Brain microvascular endothelial cell (primary cell): ENCODE results near the gene HCFC1R1.
A peak's percentile ranks its signal among the peaks of the same experiment; 100 is the strongest.

Experiments used
- DNase-seq: peaks from one replicate; pipeline ENCODE4 v3.0.0-alpha.2; 2020
- H3K27ac ChIP-seq: fragments of 250-450 bp; sonication (Bioruptor Pico); 2 replicates; pipeline ENCODE4 v1.5.1; 2020; ENCODE audit warnings: mild to moderate bottlenecking, moderate library complexity
- H3K27me3 ChIP-seq: fragments of 250-450 bp; sonication (Bioruptor Pico); replicated peaks from 2 replicates; pipeline ENCODE4 v1.5.1; 2020; ENCODE audit warnings: mild to moderate bottlenecking
- H3K36me3 ChIP-seq: fragments of 250-450 bp; sonication (Bioruptor Pico); replicated peaks from 2 replicates; pipeline ENCODE4 v1.5.1; 2020; ENCODE audit warnings: mild to moderate bottlenecking
- H3K4me3 ChIP-seq: 2 replicates; pipeline ENCODE4 v1.5.1; 2011; ENCODE audit warnings: low read depth, mild to moderate bottlenecking, control low read depth, low read length, moderate library complexity
- in situ Hi-C: cut with HindIII; loops from 2 replicates; pipeline ENCODE4 v1.10.0; 2017; ENCODE audit warnings: low sequenced_read_pairs, low pct_ligation_motif_present
- TF ChIP-seq, protein P1 (sequence below): IDR thresholded peaks from 2 replicates; pipeline ENCODE4 v1.5.1; 2011; ENCODE audit warnings: low read depth, mild to moderate bottlenecking, moderate library complexity, low read length, control low read depth, inconsistent platforms; ENCODE audit errors: missing control alignments

The HCFC1R1 gene

DNA sequence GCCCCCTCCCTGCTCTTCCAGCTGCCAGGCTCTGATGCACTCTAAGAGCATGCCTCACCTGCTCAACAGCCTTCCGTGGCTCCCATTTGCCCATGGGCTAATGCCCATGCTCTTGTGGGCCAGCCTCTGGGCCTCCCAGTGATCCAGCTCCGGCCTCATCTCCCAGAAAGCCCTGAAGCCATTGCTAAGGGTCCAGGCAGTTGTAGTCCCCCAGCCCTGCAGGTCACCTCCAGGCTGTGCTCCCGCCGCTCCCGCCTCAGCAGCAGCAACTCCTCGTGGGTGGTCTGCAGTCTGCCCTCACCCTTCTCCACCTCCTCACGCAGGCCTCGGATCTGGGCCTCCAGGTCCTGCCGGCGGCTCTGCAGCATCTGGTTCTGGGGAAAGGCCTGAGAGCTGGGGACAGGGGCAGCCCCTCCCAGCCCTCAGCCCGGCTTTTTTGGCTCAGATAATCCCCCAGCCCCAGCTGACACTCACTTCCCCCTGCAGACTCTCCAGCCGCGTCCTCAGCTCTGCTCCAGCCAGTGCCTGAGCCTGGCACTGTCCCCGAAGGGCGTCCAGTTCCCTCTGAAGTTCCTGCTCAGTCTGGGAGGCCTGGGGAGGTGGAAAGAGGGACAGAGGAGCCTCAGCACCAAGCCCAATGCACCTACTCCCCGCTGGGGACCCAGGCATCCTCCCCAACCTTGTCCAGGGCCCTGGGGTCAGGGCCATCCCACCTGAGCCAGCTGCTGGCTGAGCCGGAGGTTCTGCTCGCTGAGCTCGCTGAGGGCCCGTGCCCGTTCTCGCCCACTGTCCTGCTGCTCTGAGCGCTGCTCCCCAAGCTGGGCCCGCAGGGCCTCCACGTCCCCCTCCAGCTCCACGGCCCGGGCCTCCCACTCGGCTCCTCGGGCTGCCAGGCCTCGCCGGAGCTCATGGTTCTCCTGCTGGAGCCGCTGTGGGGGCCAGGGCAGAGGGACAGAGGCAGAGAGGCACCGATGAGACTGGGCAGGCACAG, 6.8 kb upstream of the HCFC1R1 start:
- peaks cover 47% of the 10 kb centered on the region for H3K27me3 ChIP-seq
- TF ChIP-seq, protein P1, sequence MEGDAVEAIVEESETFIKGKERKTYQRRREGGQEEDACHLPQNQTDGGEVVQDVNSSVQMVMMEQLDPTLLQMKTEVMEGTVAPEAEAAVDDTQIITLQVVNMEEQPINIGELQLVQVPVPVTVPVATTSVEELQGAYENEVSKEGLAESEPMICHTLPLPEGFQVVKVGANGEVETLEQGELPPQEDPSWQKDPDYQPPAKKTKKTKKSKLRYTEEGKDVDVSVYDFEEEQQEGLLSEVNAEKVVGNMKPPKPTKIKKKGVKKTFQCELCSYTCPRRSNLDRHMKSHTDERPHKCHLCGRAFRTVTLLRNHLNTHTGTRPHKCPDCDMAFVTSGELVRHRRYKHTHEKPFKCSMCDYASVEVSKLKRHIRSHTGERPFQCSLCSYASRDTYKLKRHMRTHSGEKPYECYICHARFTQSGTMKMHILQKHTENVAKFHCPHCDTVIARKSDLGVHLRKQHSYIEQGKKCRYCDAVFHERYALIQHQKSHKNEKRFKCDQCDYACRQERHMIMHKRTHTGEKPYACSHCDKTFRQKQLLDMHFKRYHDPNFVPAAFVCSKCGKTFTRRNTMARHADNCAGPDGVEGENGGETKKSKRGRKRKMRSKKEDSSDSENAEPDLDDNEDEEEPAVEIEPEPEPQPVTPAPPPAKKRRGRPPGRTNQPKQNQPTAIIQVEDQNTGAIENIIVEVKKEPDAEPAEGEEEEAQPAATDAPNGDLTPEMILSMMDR, result no peak
- in situ Hi-C loops, result no loop called here
- H3K36me3 ChIP-seq, result peaks cover 7% of the 10 kb centered on the region
- no peak overlapping the region for H3K27ac ChIP-seq
- no peak overlapping the region for H3K4me3 ChIP-seq
- DNase-seq, result no peak

DNA sequence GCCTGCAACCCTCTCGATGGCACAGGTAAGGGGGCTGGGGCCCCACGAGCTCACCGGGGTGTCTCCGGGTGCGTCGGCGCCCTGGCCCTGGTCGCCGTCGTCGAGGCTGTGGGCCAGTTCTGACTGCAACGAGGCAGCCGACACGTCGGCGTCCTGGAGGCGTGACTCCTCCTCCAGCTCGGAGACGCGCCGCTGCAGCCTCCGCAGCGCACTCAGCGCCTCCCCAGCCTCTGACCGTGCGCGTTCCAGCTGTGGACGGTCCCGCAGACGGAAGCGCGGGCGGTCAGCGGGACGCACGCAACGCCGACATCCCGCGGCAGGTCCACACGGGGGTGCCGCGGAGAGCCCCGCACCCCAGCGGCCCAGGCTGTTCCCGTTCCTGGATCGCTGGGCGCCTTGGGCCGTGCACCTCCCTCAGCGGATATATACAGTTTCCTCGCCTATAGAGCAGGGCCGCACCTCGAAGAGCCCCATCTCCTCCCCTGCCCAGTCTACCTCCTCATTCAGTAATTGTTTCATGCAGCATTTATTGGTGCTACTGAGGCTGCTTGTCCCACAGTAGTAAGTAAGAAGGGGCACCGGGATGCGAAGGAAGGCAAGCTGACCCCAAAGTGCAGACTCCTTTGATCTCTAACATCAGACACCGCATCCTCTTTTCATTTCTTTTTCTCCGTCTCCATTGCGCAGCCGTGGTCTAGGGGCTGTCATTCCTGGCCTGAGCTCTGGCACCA, 5.9 kb upstream of the HCFC1R1 start:
- TF ChIP-seq, protein P1, result no peak
- in situ Hi-C loops, result no loop called here
- H3K27ac ChIP-seq, result no peak overlapping the region
- no peak for DNase-seq
- H3K27me3 ChIP-seq, result peaks cover 41% of the 10 kb centered on the region
- H3K36me3 ChIP-seq, result peaks cover 7% of the 10 kb centered on the region
- H3K4me3 ChIP-seq, result no peak overlapping the region

DNA sequence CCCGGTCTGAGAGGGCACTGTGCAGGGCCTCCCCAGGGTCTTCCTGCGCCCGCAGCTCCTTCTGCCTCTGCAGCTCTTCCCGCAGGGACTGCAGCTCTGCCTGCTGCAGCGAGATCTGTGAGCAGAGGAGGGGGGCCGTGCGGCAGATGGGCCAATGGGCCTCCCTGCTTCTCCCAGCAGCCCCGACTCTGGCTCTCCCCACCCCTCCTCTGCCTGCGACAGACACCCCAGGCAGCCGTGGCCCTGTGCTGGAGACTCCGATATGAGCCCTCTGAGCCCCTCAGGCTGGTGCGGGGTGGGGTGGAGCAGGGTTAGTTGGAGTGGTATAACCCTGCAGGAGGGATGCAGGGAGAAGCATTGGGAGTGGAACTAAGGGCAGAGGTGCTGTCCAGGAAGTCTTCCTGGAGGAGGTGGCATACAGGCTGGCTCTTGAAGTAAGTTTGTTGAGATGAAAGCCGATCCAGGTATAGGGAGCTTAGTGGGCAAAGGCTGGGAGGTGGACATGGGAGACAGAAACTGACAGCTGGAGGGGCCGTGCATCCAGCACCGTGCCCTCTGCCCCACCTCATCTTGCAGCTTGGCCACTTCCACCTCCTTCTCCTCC, 5.1 kb upstream of the HCFC1R1 start:
- no peak overlapping the region for H3K4me3 ChIP-seq
- in situ Hi-C loops, result no loop called here
- TF ChIP-seq, protein P1, result no peak
- no peak overlapping the region for H3K27ac ChIP-seq
- no peak for DNase-seq
- peaks cover 7% of the 10 kb centered on the region for H3K36me3 ChIP-seq
- peaks cover 35% of the 10 kb centered on the region for H3K27me3 ChIP-seq

DNA sequence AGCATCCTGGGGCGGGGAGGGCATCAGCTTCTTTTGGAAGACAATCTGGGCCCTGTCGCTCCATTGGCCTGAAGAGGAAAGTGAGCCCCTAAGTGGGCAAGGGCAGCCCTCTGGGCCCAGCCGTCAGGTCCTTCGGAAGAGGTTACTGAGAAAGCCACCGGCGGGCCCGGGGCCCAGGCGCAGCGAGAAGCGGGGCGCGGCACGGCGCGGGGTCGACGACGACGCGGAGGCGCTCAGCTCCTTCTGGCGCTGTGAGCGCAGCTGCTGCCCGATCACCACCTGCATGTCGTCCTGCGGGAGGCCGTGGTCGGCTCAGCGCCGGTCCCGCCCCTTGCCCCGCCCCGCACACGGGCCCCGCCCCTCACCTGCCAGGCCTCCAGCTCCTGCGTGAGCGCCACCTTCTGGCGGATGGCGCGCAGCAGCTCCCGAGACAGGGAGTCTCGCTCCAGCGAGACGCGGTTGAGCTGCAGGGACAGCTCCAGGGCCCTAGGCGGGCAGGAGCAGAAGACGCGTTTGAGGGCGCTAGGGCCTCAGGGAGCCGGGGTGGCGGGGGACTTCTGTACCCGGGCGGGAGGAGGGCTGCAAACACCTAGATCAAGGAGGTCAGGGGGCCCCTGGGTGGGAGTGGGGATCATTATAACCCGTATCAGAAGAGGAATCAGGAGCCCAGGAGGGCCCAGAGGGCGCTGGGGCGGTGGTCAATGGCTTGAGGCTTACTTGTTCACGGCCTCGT, 4.4 kb upstream of the HCFC1R1 start:
- peaks cover 7% of the 10 kb centered on the region for H3K36me3 ChIP-seq
- TF ChIP-seq, protein P1, result peak; percentile 80
- peaks cover 29% of the 10 kb centered on the region for H3K27me3 ChIP-seq
- in situ Hi-C loops, result no loop called here
- H3K4me3 ChIP-seq, result no peak overlapping the region
- peak; percentile 45 for DNase-seq
- no peak overlapping the region for H3K27ac ChIP-seq

DNA sequence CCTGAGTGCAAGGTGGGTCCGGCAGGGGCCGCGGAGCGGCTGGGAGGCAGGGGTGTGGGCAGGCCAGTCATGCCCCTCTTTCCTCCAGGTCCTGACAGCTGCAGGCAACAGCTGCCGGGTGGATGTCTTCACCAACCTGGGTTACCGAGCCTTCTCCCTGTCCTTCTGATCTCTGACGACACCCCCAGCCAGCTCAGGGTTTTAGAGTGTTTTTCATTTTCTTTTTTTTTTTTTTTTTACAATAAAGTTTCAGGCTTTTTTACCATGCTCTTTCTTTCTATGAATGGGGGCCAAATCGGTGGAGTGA, 3.7 kb upstream of the HCFC1R1 start:
- TF ChIP-seq, protein P1, result no peak
- no peak overlapping the region for H3K27ac ChIP-seq
- no peak for DNase-seq
- peaks cover 22% of the 10 kb centered on the region for H3K27me3 ChIP-seq
- no peak overlapping the region for H3K4me3 ChIP-seq
- in situ Hi-C loops, result no loop called here
- peaks cover 13% of the 10 kb centered on the region for H3K36me3 ChIP-seq
